Spleen (tissue), 7 donors: ENCODE results near the gene EIF4E.

ENCODE experiments used
- CTCF ChIP-seq, 11 experiments: fragments of 200-600 bp in 7 of 11; fragments of 450-650 bp in 4 of 11; sonication (generic) in 4 of 11; IDR thresholded peaks in 8 of 11; conservative IDR thresholded peaks in 3 of 11; 1 replicate in 7 of 11; 2 replicates in 4 of 11; pipeline versions ENCODE4 v1.4.0 to v1.8.0; 2016 to 2021; ENCODE audit warnings: antibody characterized with exemption in 11 of 11, inconsistent platforms in 4 of 11, mild to moderate bottlenecking in 1 of 11
- POLR2A ChIP-seq, 3 donors: fragments of 450-650 bp; IDR thresholded peaks; one replicate each; pipeline ENCODE4 v1.5.1; 2017; ENCODE audit warnings: antibody characterized with exemption in 3 of 3, mild to moderate bottlenecking in 1 of 3
- donor health status: DM: no; HTN: no; CAD: no; lungs with moderate emphysema.
- donor health status: DM: no; HTN: no; CAD: no.
- donor health status: DM: no; HTN: no; CAD: no.

- TF ChIP-seq CTCF (IDR thresholded peaks at IDR 0.05 in 8 of 11, conservative IDR thresholded peaks at IDR 0.05 in 3 of 11) (no peak), POLR2A (IDR thresholded peaks at IDR 0.05) (no peak)
Observed at GRCh38 chr4:98850937-98851336, 78.0 kb downstream of the EIF4E start.
